GM03348 (cell line): ENCODE data around the gene C9orf57.
"Not testable (repeated sequence)": the region's sequence is repeated elsewhere in the genome, so short reads cannot be mapped to it uniquely, and the experiment has no call there.

ENCODE experiments used
- DNase-seq: peaks from one replicate; pipeline ENCODE4 v3.0.0; 2012; ENCODE audit warnings: low spot score

C9orf57 gene, protein sequence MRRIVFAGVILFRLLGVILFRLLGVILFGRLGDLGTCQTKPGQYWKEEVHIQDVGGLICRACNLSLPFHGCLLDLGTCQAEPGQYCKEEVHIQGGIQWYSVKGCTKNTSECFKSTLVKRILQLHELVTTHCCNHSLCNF

DNA sequence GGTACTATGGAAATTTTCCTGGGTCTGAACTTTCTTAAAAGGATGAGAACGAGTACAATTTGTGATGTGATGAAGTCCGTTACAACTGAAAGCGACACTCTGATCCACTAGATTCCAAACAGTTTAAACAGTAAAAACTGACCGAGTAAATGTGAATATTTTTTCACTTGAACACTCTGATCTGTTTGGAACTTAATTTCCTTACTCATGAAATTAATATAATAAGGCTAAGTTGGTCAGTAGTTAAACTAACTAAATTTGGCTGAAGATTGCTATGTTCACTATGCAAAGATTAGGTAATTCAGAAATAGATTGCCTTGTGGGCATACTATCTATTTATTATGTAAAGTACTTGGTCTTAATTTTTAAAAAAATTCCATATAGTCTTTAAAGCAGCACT is at the start of gene C9orf57:
C9orf57 (minus strand) TSS at position 101 of the 400 bp plus-strand sequence. CDS start 1,282 bp downstream, outside the sequence.
- no peak for DNase-seq

DNA sequence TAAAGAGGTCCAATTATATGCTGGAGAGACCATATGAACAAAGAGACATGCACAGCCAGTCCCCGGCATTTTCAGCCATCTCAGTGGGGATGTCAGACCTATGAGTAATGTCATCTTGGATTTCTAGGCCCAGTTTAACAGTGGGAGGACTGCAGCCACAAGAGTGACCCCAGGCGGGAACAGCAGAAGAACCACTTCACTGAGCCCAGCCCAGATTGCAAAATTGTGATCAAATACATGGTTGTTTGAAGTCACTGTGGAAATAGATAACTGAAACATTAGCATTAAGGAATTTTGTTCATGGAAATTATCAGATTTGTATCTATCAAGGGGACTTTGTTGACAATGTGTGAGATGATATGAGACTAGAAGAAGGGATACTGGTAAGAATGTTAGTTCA is 42.1 kb upstream of the C9orf57 start:
- DNase-seq: no peak

DNA sequence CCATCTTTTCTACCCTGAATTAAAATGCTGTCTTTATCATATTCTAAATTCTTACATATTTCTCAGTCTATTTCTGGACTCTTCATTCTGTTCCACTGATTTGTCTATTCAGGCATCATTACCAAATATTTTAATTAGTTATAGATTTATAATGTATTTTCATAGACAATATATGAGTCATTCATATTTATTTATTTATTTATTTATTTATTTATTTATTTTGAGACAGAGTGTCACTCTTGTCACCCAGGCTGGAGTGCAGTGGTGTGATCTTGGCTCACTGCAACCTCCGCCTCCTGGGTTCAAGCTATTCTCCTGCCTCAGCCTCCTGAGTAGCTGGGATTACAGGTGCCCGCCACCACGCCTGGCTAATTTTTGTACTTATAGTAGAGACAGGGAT is 35.1 kb upstream of the C9orf57 start:
- DNase-seq: not testable (repeated sequence)

DNA sequence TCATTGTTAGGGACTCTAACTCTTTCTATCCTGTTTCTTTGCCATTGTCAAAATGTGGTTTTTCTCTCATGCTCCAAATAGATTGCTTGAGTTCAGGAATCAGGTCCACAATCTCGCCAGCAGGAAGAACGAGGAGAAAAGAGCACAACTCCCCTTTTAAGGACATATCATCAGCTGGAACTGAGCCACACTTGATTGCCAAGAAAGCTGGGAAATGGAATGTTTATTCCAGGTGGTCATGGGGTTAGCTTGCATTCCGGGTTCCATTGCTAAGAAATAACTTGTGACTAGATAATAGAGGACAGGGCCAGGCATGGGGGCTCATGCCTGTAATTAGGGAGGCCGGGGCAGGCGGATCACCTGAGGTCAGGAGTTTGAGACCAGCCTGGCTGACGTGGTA is 32.4 kb upstream of the C9orf57 start:
- DNase-seq: no peak

DNA sequence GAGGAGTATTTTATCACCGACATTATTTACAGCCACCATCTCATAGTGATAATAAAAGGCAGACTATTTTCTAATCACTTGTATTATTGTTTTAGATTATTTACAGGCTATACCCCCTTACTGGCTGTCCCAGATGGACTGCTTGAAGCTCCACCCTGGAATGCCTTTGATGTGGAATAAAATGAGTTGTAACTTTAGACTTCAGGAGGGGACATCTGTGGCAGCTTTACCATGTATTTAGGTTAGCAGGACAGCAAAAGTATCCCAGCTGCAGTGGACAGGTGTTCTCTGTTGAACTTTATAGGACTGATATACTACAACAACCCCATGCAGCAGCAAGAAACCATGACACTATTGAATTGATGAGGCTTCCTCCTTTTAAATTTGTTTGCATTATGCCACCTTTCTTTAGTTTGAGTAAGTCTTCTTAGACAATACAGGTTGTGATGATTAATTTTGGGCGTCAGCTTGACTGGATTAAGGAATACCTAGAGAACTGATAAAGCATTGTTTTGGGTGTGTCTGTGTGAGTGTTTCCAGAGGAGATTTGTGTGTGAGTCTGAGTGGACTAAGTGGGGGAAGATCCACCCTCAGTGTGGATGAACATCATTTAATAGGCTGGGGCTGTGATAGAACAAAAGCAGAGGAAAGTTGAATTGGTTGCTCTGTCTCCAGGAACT is 29.2 kb upstream of the C9orf57 start:
- no peak for DNase-seq

DNA sequence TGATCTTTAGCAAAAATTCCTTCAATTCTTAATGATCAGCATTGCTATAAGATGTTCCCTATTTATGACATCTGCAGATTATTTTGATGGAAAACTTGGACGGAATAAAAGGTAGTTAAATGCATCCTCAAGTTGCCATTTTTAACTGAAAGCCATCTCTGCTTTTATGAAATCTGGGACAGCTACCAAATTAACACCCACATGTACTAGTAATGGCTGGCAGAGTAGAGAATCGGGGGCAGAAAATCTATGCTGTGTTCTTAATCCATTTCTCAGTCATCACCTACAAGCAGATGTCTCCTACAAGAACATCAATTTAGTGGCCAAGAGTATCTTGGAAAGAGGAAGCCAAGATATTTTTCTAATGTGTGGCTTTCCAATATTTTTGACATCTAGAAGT is 22.1 kb upstream of the C9orf57 start:
- no peak for DNase-seq

DNA sequence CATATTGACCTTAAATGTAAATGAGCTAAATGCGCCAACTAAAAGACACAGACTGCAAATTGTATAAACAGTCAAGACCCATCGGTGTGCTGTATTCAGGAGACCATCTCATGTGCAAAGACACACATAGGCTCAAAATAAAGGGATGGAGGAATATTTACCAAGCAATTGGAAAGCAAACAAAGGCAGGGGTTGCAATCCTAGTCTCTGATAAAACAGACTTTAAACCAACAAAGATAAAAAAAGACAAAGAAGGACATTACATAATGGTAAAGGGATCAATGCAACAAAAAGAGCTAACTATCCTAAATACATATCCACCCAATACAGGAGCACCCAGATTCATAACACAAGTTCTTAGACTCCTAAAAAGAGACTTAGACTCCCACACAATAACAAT is 14.3 kb upstream of the C9orf57 start:
- DNase-seq: not testable (repeated sequence)

DNA sequence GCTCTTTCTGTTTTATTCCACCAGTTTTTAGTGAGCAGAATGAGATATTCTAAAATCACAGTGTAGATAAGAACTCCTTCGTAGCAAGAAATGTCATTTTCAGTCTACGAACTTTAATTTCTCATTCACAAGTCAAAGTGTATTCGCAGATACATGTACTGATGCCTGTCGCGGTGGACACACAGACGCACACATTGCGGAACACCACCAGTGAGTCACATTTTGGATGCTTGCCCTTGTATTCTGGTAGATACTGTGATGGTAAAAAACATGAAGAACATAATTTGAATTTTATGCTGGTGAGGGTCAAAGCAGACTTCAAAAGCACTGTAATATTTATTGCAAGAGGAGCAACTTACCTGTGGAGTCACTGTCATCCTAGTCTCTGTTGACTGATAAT is 4.7 kb upstream of the C9orf57 start:
- DNase-seq: no peak

DNA sequence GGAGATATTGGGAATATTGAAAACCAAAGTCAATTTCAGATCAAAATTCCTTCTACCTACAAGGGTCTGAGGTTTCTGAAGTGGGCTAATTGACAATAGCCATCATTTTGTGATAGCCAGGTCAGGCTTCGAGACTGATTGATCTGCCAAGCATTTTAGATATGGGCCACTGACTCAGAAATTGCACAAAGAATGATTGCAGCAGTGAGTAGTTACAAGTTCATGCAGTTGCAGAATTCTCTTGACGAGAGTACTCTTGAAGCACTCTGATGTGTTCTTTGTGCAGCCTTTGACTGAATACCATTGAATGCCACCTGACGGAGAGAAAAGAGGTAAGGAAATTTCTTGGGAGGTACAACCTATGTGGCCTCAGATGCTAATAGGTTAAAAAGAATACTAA is 8.3 kb downstream of the C9orf57 start:
- no peak for DNase-seq

DNA sequence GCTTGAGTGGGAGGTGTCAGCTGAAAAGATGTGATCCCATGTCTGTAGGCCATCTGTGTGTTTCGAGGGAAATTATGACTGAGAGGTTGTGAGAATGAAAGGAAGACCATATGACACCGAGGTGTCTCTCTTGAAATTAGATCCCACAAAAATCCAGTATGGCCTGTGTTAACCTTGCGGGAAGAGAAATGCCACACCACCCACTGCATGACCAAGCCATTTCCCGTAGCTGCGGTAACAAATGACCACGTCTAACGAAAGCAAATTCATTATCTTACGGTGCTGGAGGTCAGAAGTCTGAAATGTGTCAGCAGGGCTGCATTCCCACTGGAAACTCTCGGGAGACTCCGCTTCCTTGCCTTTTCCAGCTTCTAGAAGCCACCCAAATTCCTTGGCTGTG is 11.6 kb downstream of the C9orf57 start:
- DNase-seq: no peak

DNA sequence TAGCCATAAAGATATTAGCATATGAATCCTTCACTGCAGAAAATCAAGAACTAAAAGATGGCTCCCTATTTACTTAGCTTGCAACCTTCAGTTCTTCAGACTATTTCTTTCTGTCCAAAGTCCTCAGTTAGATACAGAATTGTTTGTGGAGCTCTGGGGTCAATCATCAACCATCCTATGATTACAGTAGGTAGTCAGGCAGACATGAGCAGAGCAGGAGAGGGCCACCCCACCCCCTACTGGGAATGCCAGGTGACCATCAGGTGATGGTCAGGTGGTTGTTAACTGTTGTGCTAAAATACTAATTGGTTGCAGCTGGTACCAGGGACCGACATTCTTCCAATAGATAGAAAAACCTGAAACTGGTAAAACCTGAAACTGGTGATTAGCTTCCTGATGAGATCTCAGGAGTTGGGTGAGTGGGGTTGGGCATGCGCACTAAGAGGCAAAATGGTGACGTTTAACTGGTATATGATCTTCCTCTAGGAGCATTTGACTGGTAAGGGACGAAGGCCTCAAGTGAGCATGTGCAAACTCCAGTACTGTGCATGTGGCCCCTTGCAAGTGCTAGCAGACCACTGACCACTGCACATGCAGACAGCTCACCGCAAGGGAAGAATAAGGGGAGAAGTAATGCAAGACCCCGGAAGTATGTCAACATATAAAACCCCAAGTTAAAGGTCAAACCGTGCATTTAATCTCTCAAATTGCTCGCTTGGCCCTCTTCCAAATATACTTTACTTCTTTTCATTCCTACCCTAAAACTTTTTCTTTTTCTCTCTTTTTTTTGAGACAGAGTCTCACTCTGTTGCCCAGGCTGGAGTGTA is 13.6 kb downstream of the C9orf57 start:
- DNase-seq: no peak

DNA sequence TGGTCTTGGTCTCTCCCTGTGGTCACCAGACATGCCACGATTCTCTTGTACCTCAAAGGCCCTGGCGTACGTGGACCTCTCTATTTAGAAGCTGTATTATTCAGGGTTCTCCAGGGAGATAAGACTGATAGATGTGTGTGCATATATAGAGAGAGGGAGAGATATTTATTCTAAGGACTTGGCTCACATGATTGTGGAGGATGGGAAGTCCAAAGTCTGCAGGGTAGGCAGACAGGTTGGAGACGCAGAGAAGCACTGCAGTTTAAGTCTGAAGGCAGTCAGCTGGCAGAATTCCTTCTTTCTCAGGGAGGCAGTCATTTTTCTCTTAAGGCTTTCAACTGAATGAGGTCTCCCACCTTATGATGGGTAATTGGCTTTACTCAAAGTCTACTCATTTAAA is 16.3 kb downstream of the C9orf57 start:
- no peak for DNase-seq

DNA sequence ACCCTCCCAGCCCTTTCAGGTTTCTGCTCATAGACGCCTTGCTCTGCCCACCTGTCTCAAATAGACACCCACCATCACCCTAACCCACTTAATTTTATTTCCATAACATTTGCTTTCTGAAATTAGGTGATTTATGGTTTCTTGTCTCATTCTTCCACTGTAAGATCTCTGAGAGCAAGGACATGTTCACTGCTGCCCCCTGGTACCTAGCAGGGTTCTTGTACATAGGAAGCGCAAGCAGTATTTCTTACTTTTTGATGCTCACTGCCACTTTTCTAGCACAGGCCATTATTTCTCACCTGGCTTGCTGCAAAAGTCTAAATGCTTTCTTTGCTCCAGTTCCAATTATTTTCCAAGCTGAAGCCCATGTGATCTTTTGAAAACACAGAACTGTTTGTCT is 16.8 kb downstream of the C9orf57 start:
- no peak for DNase-seq

DNA sequence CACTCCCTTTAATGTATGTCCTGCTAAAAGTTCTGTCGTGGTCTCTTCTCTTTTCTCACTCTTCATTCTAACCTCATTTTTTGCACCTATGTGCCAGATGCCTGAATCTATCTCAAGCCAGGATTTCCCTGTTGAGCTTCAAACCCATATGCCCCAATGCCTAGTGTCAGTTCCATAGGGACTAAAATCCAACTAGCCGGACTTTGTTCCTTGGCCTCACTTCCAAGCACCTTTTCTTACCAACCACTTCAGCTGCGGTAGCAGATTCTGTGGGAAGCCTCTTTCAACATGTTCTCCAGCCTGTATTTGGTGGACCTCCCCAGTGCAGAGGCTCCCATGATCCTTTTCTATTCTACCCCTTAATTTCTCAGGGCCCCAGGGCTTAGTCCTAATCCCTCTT is 17.5 kb downstream of the C9orf57 start:
- no peak for DNase-seq

DNA sequence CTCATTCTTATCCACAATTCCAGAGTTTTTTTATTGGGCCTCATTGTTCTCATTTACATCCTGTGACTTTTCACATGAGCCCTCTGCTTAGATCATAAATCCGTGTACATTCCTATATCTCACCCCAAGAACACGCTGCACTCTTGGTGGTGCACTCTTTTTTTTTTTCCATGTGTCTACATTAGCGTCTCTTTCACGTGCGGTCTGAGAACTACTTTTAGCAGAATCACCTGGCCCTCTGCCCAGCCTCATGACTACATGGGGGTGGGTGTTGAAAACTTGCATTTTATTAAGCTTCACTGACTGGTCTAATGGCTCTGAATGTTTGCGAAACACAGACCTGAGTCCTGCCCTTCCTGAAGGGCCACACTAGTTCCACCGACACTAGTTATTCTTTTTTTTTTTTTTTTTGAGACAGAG is 18.6 kb downstream of the C9orf57 start:
- DNase-seq: peak; percentile 68

DNA sequence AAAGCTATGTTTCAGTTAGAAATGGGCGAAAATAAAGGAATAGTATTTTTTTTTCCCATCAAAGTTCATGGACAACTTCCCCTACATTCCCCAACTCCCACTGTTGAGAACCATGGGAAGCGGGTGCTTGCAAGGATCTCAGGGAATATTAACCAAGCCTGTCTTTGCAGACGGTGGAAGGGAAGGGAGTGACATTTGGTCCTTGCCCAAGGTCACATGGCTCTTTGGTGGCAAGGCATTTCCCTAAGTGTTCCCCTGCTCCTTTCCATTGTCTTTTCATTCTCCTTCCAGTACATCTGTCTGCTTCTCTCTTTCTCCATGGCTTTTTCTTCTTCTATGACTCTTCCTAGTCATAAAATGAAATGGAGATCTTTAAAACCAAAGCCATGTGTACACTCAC is 19.0 kb downstream of the C9orf57 start:
- DNase-seq: no peak

DNA sequence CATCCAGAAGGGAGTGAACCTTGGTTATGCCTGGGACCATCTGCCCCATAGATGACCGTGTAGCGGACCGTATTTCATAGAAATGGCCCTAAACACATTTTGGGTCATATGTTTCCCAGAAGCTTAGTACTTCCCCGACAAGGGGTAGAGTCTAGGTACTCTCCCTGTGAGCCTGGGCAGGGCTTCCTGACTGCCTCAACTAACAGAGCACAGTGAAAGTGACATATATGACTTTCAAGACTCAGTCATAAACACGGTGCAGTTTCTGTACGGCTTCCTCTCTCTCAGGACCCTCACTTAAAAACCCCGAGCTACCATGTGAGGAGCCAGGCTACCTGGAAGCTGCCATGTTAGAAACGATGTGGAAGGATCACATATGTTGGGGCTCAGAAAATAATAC is 20.9 kb downstream of the C9orf57 start:
- no peak for DNase-seq

DNA sequence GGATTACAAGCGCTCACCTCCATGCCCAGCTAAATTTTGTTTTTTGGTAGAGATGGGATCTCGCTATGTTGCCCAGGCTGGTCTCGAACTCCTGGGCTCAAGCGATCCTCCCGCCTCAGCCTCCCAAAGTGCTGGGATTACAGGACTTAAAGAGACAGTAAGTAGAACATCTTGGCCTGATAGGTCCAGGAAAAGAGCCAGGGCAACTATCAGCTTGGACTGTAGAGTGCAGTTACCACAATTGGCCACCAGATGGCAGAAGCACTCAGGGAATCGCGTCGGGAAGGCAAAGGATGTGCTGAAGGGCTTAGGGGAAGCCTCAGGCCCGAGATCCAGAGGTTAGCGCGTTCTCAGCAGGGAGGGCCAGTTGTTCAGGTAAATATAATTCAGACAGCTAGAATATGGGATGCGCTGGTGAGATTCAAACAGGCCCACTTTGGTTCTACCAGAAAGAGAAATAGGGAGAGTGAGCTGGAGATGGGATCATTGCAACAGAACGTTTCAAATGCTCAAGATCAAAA is 21.5 kb downstream of the C9orf57 start:
- DNase-seq: peak; percentile 87

DNA sequence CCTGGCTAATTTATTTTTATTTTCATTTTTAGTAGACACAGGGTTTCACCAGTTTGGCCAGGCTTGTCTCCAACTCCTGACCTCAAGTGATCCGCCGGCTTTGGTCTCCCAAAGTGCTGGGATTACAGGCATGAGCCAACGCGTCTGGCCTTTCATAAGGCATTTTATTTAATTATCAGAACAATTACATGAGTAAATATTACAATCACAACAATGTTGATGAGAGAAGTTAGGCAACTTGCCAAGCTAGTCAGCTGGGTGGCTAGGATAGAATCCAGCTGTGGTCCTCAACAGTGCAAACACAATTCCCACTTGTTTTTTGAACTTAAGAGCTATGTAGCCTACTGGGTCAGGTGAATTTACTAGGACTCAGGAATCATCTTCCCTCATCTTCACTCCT is 22.0 kb downstream of the C9orf57 start:
- no peak for DNase-seq

DNA sequence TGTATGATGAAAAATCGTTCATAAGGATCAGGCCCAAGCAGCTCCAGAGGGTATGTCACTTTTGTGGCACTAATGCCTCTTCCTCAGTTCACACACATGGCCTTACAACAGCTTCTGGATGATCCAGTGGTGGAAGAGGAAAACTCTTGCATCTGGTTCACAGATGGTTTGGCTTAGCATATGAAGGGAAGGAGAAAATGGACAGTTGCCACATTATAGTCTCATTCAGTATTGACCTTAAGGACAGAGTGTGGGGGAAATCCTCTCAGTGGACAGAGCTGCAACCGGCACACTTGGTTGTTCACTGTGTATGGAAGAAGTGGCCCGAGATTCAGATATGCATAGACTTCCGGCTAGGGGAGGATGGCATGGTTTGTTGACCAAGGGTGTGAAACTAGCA is 22.8 kb downstream of the C9orf57 start:
- peak; percentile 48 for DNase-seq

DNA sequence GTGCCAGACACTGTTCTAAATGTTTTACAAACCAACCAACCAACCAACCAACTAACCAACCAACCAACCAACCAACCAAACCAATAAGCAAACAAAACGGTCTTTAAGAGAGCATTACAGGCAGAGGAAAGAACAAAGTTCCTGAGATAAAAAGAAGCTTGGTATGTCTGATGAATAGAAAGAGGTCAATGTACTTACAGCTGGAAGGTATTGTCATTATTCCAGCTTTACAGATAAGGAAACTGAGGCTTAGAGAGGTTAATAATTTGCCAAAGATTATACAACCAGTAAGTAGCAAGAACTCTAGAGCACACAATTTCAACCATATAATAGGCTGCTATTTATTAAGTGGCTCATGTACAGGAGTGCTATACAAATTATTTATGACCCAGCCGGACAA is 29.6 kb downstream of the C9orf57 start:
- no peak for DNase-seq

DNA sequence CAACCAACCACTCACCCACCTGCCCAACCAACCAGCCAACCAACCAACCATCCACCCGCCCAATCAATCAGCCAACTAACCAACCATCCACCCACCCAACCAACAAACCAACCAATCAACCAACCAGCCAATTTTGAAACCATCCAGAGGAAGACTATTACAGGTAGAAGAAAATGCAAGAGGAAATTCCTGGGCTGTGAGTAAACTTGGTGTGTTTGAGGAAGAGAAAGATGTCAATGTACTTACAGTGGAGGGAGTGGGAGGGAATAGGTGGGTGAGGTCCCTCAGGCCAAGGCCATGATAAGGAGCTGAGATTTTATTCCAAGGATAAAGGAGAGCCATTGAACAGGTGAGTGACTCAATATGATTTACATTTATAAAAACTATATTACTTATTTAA is 30.4 kb downstream of the C9orf57 start:
- no peak for DNase-seq

DNA sequence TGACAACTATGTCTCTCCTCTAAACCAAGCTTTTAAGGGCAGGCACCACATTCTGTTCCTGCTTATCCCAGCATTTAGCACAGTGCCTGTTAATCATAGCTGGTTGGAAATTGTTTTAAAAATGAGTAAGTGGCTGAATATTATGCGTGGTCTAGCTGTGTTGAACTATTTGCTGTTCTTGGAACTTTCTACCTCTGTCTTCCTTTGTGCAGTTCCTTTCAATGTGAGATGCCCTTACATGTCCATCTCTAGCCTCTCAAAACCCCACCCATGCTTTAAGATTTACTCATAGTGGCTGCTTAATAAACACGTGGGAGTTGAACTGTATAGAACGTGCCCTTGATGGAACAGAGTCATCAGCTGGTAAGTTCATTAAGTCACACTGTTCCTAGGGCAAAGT is 34.5 kb downstream of the C9orf57 start:
- no peak for DNase-seq
